GM23248 (cell line): ENCODE data around the gene KIAA1958.

Experiments used
- EZH2 ChIP-seq: fragments of 200-600 bp; sonication (generic); IDR thresholded peaks from 2 replicates; pipeline ENCODE4 v1.6.1; 2018; ENCODE audit warnings: antibody characterized with exemption, mild to moderate bottlenecking; ENCODE audit not compliant: insufficient read depth, poor library complexity, severe bottlenecking
- EZH2phosphoT487 ChIP-seq: fragments of 200-600 bp; sonication (generic); IDR thresholded peaks from 2 replicates; pipeline ENCODE4 v1.6.1; 2018; ENCODE audit warnings: antibody characterized with exemption, moderate library complexity, mild to moderate bottlenecking, low read depth; ENCODE audit not compliant: insufficient read depth

- TF ChIP-seq EZH2 (no peak), EZH2phosphoT487 (no peak)
Measured at GRCh38 chr9:112550531-112550930, 63.9 kb downstream of the KIAA1958 start.
